Tibial nerve (tissue), 4 donors: ENCODE measurements around the gene UQCRH. TPM values are rescaled to one million over a fixed set of nuclear protein-coding genes. Genes with fewer than 3 reads are reported as not detected.
"Not testable (repeated sequence)": the region's sequence is repeated elsewhere in the genome, so short reads cannot be mapped to it uniquely, and the experiment has no call there.

ENCODE experiments used
- DNase-seq, 2 donors: peaks; one replicate each; pipeline ENCODE4 v3.0.0-alpha.2; 2019; ENCODE audit warnings: low spot score in 2 of 2
- H3K27ac ChIP-seq, 4 donors: fragments of 200-600 bp; sonication (generic) in 3 of 4; one replicate each; pipeline ENCODE4 v1.5.1; 2017 to 2019; ENCODE audit warnings: mild to moderate bottlenecking in 1 of 4
- H3K27me3 ChIP-seq, 2 donors: fragments of 200-600 bp; sonication (generic) in 1 of 2; one replicate each; pipeline versions ENCODE4 v1.5.1 to v1.6.0; 2017 to 2019
- H3K36me3 ChIP-seq, 3 donors: fragments of 200-600 bp; sonication (generic); one replicate each; pipeline ENCODE4 v1.5.1; 2018 to 2019
- H3K4me1 ChIP-seq, 4 donors: fragments of 200-600 bp; sonication (generic) in 3 of 4; one replicate each; pipeline ENCODE4 v1.5.1; 2017 to 2019
- H3K4me3 ChIP-seq, 4 donors: fragments of 200-600 bp; sonication (generic) in 3 of 4; one replicate each; pipeline ENCODE4 v1.5.1; 2017 to 2019; ENCODE audit warnings: mild to moderate bottlenecking in 1 of 4, moderate library complexity in 1 of 4
- H3K9me3 ChIP-seq, 4 donors: fragments of 200-600 bp; sonication (generic) in 3 of 4; one replicate each; pipeline ENCODE4 v1.5.1; 2017 to 2019
- CTCF ChIP-seq, 5 experiments: fragments of 200-600 bp in 3 of 5; fragments of 450-650 bp in 2 of 5; sonication (generic) in 3 of 5; IDR thresholded peaks; one replicate each; pipeline ENCODE4 v1.5.1; 2016 to 2019; ENCODE audit warnings: antibody characterized with exemption in 5 of 5, mild to moderate bottlenecking in 3 of 5, moderate library complexity in 2 of 5
- EP300 ChIP-seq, 2 donors: sonication (generic); formaldehyde crosslinking; IDR thresholded peaks; one replicate each; pipeline ENCODE4 v1.6.1; 2017; ENCODE audit warnings: antibody characterized with exemption in 2 of 2, mild to moderate bottlenecking in 1 of 2
- POLR2A ChIP-seq, 2 donors: fragments of 450-650 bp; IDR thresholded peaks; one replicate each; pipeline ENCODE4 v1.6.1; 2017; ENCODE audit warnings: antibody characterized with exemption in 2 of 2, mild to moderate bottlenecking in 2 of 2, moderate library complexity in 2 of 2
- WGBS, 2 donors: methylation state at CpG; one replicate each; pipeline ENCODE4 v1.1.5; 2018; 5-methylcytosine and 5-hydroxymethylcytosine counted together
- total RNA-seq, 4 donors: library from RNA; depleted of rRNA; stranded (reverse); fragments of >200 nt; gene quantifications; one replicate each; pipeline ENCODE4 v1.1.0, GENCODE V29; 2016

Gene UQCRH
- total RNA-seq, 4 donors from 2014 or later, result 195 to 294 (median 255) TPM

GRCh38 chr1:46322191-46322590 lies 18.7 kb downstream of the UQCRH start:
- 86 to 92% methylated on average over 6 of the region's 6 CpGs for WGBS, 2 donors

GRCh38 chr1:46325285-46326076 lies 22.0 kb downstream of the UQCRH start:
- WGBS, 2 donors, result 88 to 91% methylated on average over 11 of the region's 11 CpGs
- not testable (repeated sequence) for H3K4me1 ChIP-seq

More at GRCh38 chr1:46322191-46322590, 18.7 kb downstream of the UQCRH start:
- not testable (repeated sequence) for H3K9me3 ChIP-seq, H3K36me3 ChIP-seq, DNase-seq, H3K27ac ChIP-seq, H3K4me3 ChIP-seq, H3K4me1 ChIP-seq, H3K27me3 ChIP-seq

GRCh38 chr1:46328182-46328581 lies 24.7 kb downstream of the UQCRH start:
- H3K4me3 ChIP-seq, H3K4me1 ChIP-seq, H3K27me3 ChIP-seq, DNase-seq, H3K36me3 ChIP-seq, H3K9me3 ChIP-seq, H3K27ac ChIP-seq: not testable (repeated sequence)
- WGBS, 2 donors, result 90 to 93% methylated on average over 7 of the region's 7 CpGs

More at GRCh38 chr1:46325285-46326076, 22.0 kb downstream of the UQCRH start:
- H3K9me3 ChIP-seq, H3K27ac ChIP-seq, DNase-seq, H3K4me3 ChIP-seq, H3K27me3 ChIP-seq, H3K36me3 ChIP-seq: not testable (repeated sequence)

DNA sequence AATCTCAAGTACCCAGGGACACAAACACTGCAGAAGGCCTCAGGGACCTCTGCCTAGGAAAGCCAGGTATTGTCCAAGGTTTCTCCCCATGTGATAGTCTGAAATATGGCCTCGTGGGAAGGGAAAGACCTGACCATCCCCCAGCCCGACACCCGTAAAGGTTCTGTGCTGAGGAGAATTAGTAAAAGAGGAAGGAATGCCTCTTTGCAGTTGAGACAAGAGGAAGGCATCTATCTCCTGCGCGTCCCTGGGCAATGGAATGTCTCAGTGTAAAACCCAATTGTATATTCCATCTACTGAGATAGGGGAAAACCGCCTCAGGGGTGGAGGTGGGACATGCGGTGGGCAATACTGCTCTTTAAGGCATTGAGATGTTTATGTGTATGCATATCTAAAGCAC lies 26.3 kb downstream of the UQCRH start:
- H3K9me3 ChIP-seq, H3K27ac ChIP-seq, DNase-seq, H3K4me1 ChIP-seq, H3K27me3 ChIP-seq, H3K4me3 ChIP-seq, H3K36me3 ChIP-seq: not testable (repeated sequence)
- WGBS, 2 donors, result 59 to 65% methylated on average over 7 of the region's 7 CpGs

- not testable (repeated sequence) for H3K27me3 ChIP-seq, H3K27ac ChIP-seq, H3K4me1 ChIP-seq, H3K4me3 ChIP-seq, DNase-seq, H3K9me3 ChIP-seq, H3K36me3 ChIP-seq
- 80 to 89% methylated on average over 2 of the region's 2 CpGs for WGBS, 2 donors
Measured at GRCh38 chr1:46330381-46330780, 26.9 kb downstream of the UQCRH start.

DNA sequence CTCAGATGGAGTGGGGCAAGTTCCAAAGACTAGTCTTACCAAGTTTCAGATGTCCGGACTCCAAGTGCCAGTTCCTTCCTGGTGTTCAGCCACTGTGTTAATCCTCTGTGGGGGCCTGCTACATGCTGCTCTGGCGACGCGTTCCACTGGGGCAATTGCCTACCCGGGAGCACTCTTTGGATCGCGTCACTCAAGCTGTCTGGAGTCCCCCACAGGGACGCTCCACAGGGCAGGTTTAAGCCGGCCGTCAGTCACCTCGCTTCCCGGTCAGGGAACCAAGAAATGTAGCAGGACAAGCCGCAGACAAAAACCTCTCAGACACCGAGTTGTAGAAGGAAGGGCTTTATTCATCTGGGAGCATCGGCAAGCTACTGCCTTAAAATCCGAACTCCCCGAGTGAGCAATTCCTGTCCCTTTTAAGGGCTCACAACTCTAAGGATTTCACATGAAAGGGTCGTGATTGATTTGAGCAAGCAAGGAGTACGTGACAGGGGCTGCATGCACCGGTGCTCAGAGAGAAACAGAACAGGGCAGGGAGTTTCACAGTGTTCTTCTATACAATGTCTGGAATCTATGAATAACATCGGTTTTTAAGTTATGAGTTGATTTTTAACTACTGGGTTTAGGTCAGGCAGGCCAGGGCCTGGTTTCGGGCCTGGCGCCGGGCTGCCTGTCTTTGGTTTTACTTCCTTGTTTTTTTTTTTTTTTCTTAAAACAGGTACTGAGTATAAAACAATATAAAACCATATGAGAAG lies 28.5 kb downstream of the UQCRH start:
- H3K27me3 ChIP-seq, DNase-seq, H3K4me1 ChIP-seq, H3K27ac ChIP-seq, H3K36me3 ChIP-seq, H3K9me3 ChIP-seq, H3K4me3 ChIP-seq: not testable (repeated sequence)
- 73 to 78% methylated on average over 24 of the region's 24 CpGs for WGBS, 2 donors

GRCh38 chr1:46333300-46334029 lies 30.0 kb downstream of the UQCRH start:
- Histone ChIP-seq H3K4me3 (no peak overlapping the region), H3K36me3 (no peaks in the 10 kb centered on the region), H3K27ac (no peak overlapping the region), H3K4me1 (no peaks in the 10 kb centered on the region), H3K9me3 (no peaks in the 10 kb centered on the region), H3K27me3 (no peaks in the 10 kb centered on the region)
- TF ChIP-seq EP300 (IDR thresholded peaks at IDR 0.05), result no peak
- peak in 1 of 5 experiments; percentile 15 for TF ChIP-seq CTCF (IDR thresholded peaks at IDR 0.05)
- DNase-seq, result no peak
- 75 to 77% methylated on average over 9 of the region's 9 CpGs for WGBS, 2 donors

DNA sequence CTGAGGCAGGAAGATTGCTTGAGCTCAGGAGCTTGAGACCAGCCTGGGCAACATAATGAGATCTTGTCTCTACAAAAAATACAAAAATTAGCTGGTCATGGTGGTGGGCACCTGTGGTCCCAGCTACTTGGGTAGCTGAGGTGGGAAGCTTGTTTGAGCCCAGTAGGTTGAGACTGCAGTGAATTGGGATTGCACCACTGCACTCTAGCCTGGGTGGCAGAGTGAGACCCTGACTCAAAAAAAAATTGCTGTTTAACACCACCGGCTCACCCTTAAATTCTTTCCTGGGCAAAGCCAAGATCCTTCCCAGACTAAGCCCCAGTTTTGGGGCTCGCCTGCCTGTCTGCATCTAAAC lies 30.5 kb downstream of the UQCRH start:
- no peak for DNase-seq
- no peaks in the 10 kb centered on the region for H3K9me3 ChIP-seq
- TF ChIP-seq CTCF (IDR thresholded peaks at IDR 0.05) (no peak), EP300 (IDR thresholded peaks at IDR 0.05) (no peak), POLR2A (IDR thresholded peaks at IDR 0.05) (no peak)
- H3K27ac ChIP-seq, result no peak overlapping the region
- no peaks in the 10 kb centered on the region for H3K36me3 ChIP-seq
- 75 to 77% methylated on average over 2 of the region's 2 CpGs for WGBS, 2 donors
- no peaks in the 10 kb centered on the region for H3K27me3 ChIP-seq
- H3K4me1 ChIP-seq, result peaks cover 0 to 1% (median 0%) of the 10 kb centered on the region in 4 donors
- H3K4me3 ChIP-seq, result no peak overlapping the region
